ENCODE results near the gene TP73. TPM values are rescaled to one million over a fixed set of nuclear protein-coding genes. Genes with fewer than 3 reads are reported as not detected.

Gene TP73
- total and polyA plus RNA-seq, 2 experiments from 2014 or later, result not detected

GRCh38 chr1:3777078-3777547 lies 124.8 kb downstream of the TP73 start:
- Histone ChIP-seq H3K36me3 (ENCODE audit: low read depth) (peaks cover 18% of the 10 kb centered on the region), H3F3A (ENCODE audit: insufficient read depth) (peaks cover 4% of the 10 kb centered on the region; the same call in 1 of the 2 replicates), H2AFZ (no peak overlapping the region), H3K27ac (no peak overlapping the region), H3K4me2 (ENCODE audit: unreplicated experiment) (no peak overlapping the region), H3K9me2 (ENCODE audit: insufficient read depth) (no peaks in the 10 kb centered on the region), H3K9me3 (ENCODE audit: low read depth) (no peaks in the 10 kb centered on the region), H3K4me3 (no peak overlapping the region), H3K4me1 (ENCODE audit: insufficient read depth) (no peaks in the 10 kb centered on the region), H3K9ac (no peak overlapping the region), H3K27me3 (replicated peaks; ENCODE audit: insufficient read depth) (no peaks in the 10 kb centered on the region), H4K20me1 (ENCODE audit: insufficient read depth) (no peaks in the 10 kb centered on the region), H3K79me2 (ENCODE audit: insufficient read depth) (no peaks in the 10 kb centered on the region)
- in situ Hi-C loops (cut with MboI), result no loop called here
- no peak for DNase-seq
- TF ChIP-seq EZH2 (IDR thresholded peaks at IDR 0.05; ENCODE audit: insufficient read depth, poor library complexity, severe bottlenecking), result no peak
- TF ChIP-seq EZH2phosphoT487 (IDR thresholded peaks at IDR 0.05; ENCODE audit: insufficient read depth, low read depth), result no peak
- WGBS, 2 experiments (ENCODE audit: low coverage in 1 of 2, low lambda C conversion rate in 2 of 2, missing lambda C conversion rate in 2 of 2), result 93 to 95% methylated on average over 10 of the region's 10 CpGs

GRCh38 chr1:3777647-3778589 lies 125.6 kb downstream of the TP73 start:
- DNase-seq, result no peak
- Histone ChIP-seq H3K27me3 (replicated peaks; ENCODE audit: insufficient read depth) (no peaks in the 10 kb centered on the region), H3K27ac (no peak overlapping the region)

GRCh38 chr1:3778590-3779264 lies 126.4 kb downstream of the TP73 start:
- H3K36me3 ChIP-seq (ENCODE audit: low read depth), result peaks cover 18% of the 10 kb centered on the region
- no peaks in the 10 kb centered on the region for H3K4me1 ChIP-seq (ENCODE audit: insufficient read depth)
- H2AFZ ChIP-seq, result no peak overlapping the region
- H3K27ac ChIP-seq, result no peak overlapping the region
- TF ChIP-seq EZH2 (IDR thresholded peaks at IDR 0.05; ENCODE audit: insufficient read depth, poor library complexity, severe bottlenecking), result no peak
- no peak for TF ChIP-seq EZH2phosphoT487 (IDR thresholded peaks at IDR 0.05; ENCODE audit: insufficient read depth, low read depth)
- no peaks in the 10 kb centered on the region for H3K27me3 ChIP-seq (replicated peaks; ENCODE audit: insufficient read depth)
- no peaks in the 10 kb centered on the region for H4K20me1 ChIP-seq (ENCODE audit: insufficient read depth)
- 45 to 50% methylated on average over 13 to 14 of the region's 14 CpGs for WGBS, 2 experiments (ENCODE audit: low coverage in 1 of 2, low lambda C conversion rate in 2 of 2, missing lambda C conversion rate in 2 of 2)
- in situ Hi-C loops (cut with MboI), result no loop called here
- H3F3A ChIP-seq (ENCODE audit: insufficient read depth), result peaks cover 2% of the 10 kb centered on the region; the same call in 1 of the 2 replicates
- no peaks in the 10 kb centered on the region for H3K79me2 ChIP-seq (ENCODE audit: insufficient read depth)
- no peak overlapping the region for H3K4me2 ChIP-seq (ENCODE audit: unreplicated experiment)
- no peaks in the 10 kb centered on the region for H3K9me3 ChIP-seq (ENCODE audit: low read depth)
- DNase-seq, result no peak
- H3K9ac ChIP-seq, result no peak overlapping the region
- no peaks in the 10 kb centered on the region for H3K9me2 ChIP-seq (ENCODE audit: insufficient read depth)
- no peak overlapping the region for H3K4me3 ChIP-seq

More at GRCh38 chr1:3777647-3778589, 125.6 kb downstream of the TP73 start:
- in situ Hi-C loops (cut with MboI), result no loop called here
- peaks cover 4% of the 10 kb centered on the region; the same call in 1 of the 2 replicates for H3F3A ChIP-seq (ENCODE audit: insufficient read depth)
- TF ChIP-seq EZH2 (IDR thresholded peaks at IDR 0.05; ENCODE audit: insufficient read depth, poor library complexity, severe bottlenecking) (no peak), EZH2phosphoT487 (IDR thresholded peaks at IDR 0.05; ENCODE audit: insufficient read depth, low read depth) (no peak)
- H3K4me3 ChIP-seq, result no peak overlapping the region
- no peak overlapping the region for H3K9ac ChIP-seq
- no peaks in the 10 kb centered on the region for H3K79me2 ChIP-seq (ENCODE audit: insufficient read depth)
- 87 to 91% methylated on average over 18 to 20 of the region's 20 CpGs for WGBS, 2 experiments (ENCODE audit: low coverage in 1 of 2, low lambda C conversion rate in 2 of 2, missing lambda C conversion rate in 2 of 2)
- H4K20me1 ChIP-seq (ENCODE audit: insufficient read depth), result no peaks in the 10 kb centered on the region
- H3K4me2 ChIP-seq (ENCODE audit: unreplicated experiment), result no peak overlapping the region
- H3K4me1 ChIP-seq (ENCODE audit: insufficient read depth), result no peaks in the 10 kb centered on the region
- no peaks in the 10 kb centered on the region for H3K9me2 ChIP-seq (ENCODE audit: insufficient read depth)
- H3K36me3 ChIP-seq (ENCODE audit: low read depth), result peaks cover 18% of the 10 kb centered on the region
- H2AFZ ChIP-seq, result no peak overlapping the region
- H3K9me3 ChIP-seq (ENCODE audit: low read depth), result no peaks in the 10 kb centered on the region

- Histone ChIP-seq H4K20me1 (ENCODE audit: insufficient read depth) (no peaks in the 10 kb centered on the region), H3K36me3 (ENCODE audit: low read depth) (peaks cover 18% of the 10 kb centered on the region), H2AFZ (no peak overlapping the region), H3K27ac (no peak overlapping the region), H3K4me3 (no peak overlapping the region), H3K9ac (no peak overlapping the region), H3F3A (ENCODE audit: insufficient read depth) (no peaks in the 10 kb centered on the region), H3K4me2 (ENCODE audit: unreplicated experiment) (no peak overlapping the region), H3K79me2 (ENCODE audit: insufficient read depth) (no peaks in the 10 kb centered on the region), H3K9me2 (ENCODE audit: insufficient read depth) (no peaks in the 10 kb centered on the region), H3K4me1 (ENCODE audit: insufficient read depth) (no peaks in the 10 kb centered on the region), H3K9me3 (ENCODE audit: low read depth) (no peaks in the 10 kb centered on the region), H3K27me3 (replicated peaks; ENCODE audit: insufficient read depth) (no peaks in the 10 kb centered on the region)
- in situ Hi-C loops (cut with MboI), result no loop called here
- TF ChIP-seq EZH2phosphoT487 (IDR thresholded peaks at IDR 0.05; ENCODE audit: insufficient read depth, low read depth) (no peak), EZH2 (IDR thresholded peaks at IDR 0.05; ENCODE audit: insufficient read depth, poor library complexity, severe bottlenecking) (no peak)
- no peak for DNase-seq
- 78 to 84% methylated on average over 22 to 23 of the region's 23 CpGs for WGBS, 2 experiments (ENCODE audit: low coverage in 1 of 2, low lambda C conversion rate in 2 of 2, missing lambda C conversion rate in 2 of 2)
These were observed 127.1 kb downstream of the TP73 start for GRCh38 chr1:3779265-3779911.

Data from GM23248 (cell line).